ENCODE results near the gene PRICKLE3.

DNA sequence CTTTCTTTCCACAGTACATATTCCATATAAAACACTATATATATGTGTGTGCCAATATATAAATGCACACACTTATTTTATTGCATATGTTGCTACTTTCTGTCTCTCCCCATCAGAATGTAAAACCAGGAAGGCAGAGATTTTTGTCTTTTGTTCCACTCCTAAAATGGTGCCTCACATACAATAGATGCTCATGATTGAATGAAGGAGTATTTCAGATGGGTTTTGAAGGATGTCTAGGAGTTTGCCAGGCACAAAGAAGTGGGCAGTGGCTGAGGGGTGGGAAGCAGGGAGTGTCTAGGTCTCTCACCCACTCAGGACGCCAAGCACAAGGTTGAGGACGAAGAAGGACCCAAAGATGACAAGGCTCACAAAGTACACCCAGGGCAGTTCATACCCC, 41.6 kb upstream of the PRICKLE3 start:
- TF ChIP-seq, protein P1, sequence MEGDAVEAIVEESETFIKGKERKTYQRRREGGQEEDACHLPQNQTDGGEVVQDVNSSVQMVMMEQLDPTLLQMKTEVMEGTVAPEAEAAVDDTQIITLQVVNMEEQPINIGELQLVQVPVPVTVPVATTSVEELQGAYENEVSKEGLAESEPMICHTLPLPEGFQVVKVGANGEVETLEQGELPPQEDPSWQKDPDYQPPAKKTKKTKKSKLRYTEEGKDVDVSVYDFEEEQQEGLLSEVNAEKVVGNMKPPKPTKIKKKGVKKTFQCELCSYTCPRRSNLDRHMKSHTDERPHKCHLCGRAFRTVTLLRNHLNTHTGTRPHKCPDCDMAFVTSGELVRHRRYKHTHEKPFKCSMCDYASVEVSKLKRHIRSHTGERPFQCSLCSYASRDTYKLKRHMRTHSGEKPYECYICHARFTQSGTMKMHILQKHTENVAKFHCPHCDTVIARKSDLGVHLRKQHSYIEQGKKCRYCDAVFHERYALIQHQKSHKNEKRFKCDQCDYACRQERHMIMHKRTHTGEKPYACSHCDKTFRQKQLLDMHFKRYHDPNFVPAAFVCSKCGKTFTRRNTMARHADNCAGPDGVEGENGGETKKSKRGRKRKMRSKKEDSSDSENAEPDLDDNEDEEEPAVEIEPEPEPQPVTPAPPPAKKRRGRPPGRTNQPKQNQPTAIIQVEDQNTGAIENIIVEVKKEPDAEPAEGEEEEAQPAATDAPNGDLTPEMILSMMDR (IDR thresholded peaks at IDR 0.05), result no peak
- TF ChIP-seq POLR2A (IDR thresholded peaks at IDR 0.05), result no peak
